DMS114 treated with DMSO at 0.1 percent for 48 hours (cell line): Measurements from ENCODE around the gene E2F4.

Experiments
- DNase-seq: peaks from one replicate; lab custom pipeline; 2025; ENCODE audit not compliant: unreplicated experiment; lab: John Stamatoyannopoulos, UW

E2F4 gene

GRCh38 chr16:67247192-67248072 lies 55.5 kb downstream of the E2F4 start, which contains the start of gene FHOD1:
FHOD1 (minus strand) TSS chr16:67247481; CDS start chr16:67247410, 71 bp downstream.
- peak; percentile 93 for DNase-seq

- peak; percentile 28 for DNase-seq
These were observed 56.1 kb downstream of the E2F4 start for GRCh38 chr16:67248073-67248400.
